GM21619 (cell line): Measurements from ENCODE around the gene ANXA3.

Experiments
- ATAC-seq: cut with Tn5 transposase; IDR thresholded peaks from one replicate; pipeline ENCODE4 v1.9.1; 2021; ENCODE audit not compliant: unreplicated experiment

The ANXA3 gene

GRCh38 chr4:78609580-78609979, 58.0 kb downstream of the ANXA3 start:
- no peak for ATAC-seq

GRCh38 chr4:78610546-78611214, 59.1 kb downstream of the ANXA3 start:
- ATAC-seq: peak; percentile 38

GRCh38 chr4:78611215-78611558, 59.6 kb downstream of the ANXA3 start:
- ATAC-seq: no peak

- peak; percentile 33 for ATAC-seq
Observed at GRCh38 chr4:78612398-78613178, 61.0 kb downstream of the ANXA3 start.

- peak; percentile 70 for ATAC-seq
Observed at GRCh38 chr4:78613522-78614321, 62.2 kb downstream of the ANXA3 start.

GRCh38 chr4:78616046-78616498, 64.5 kb downstream of the ANXA3 start:
- ATAC-seq: no peak

GRCh38 chr4:78618436-78618835, 66.9 kb downstream of the ANXA3 start:
- ATAC-seq: no peak

- ATAC-seq: no peak
Observed at GRCh38 chr4:78621395-78621794, 69.8 kb downstream of the ANXA3 start.

- ATAC-seq: no peak
Observed at GRCh38 chr4:78622253-78622979, 70.8 kb downstream of the ANXA3 start.

- ATAC-seq: no peak
Observed at GRCh38 chr4:78624048-78624447, 72.5 kb downstream of the ANXA3 start.

GRCh38 chr4:78625073-78625472, 73.5 kb downstream of the ANXA3 start:
- no peak for ATAC-seq

GRCh38 chr4:78627046-78627965, 75.7 kb downstream of the ANXA3 start:
- ATAC-seq: no peak

- ATAC-seq: no peak
Observed at GRCh38 chr4:78627966-78628678, 76.6 kb downstream of the ANXA3 start.

- ATAC-seq: no peak
Observed at GRCh38 chr4:78629991-78630541, 78.5 kb downstream of the ANXA3 start.

GRCh38 chr4:78630615-78631014, 79.0 kb downstream of the ANXA3 start:
- no peak for ATAC-seq

GRCh38 chr4:78634011-78634664, 82.6 kb downstream of the ANXA3 start:
- ATAC-seq: no peak

GRCh38 chr4:78638337-78639172, 87.0 kb downstream of the ANXA3 start:
- ATAC-seq: peak; percentile 79

- no peak for ATAC-seq
Observed at GRCh38 chr4:78640714-78641113, 89.1 kb downstream of the ANXA3 start.
